Astrocyte (in vitro differentiated cells and primary cell): ENCODE measurements around the gene MTCL3.

Experiments used
- DNase-seq: peaks from one replicate; pipeline ENCODE4 v3.0.0-alpha.2; 2010; ENCODE audit warnings: low read depth
- FAIRE-seq: peaks from 2 replicates; lab custom pipeline; 2011; peaks lifted over from hg19 to GRCh38; lab: Jason Lieb, UNC
- H2AFZ ChIP-seq: 2 replicates; pipeline ENCODE4 v1.6.0; 2012; ENCODE audit warnings: low read depth, low read length, inconsistent platforms
- H3K27ac ChIP-seq: 2 replicates; pipeline ENCODE4 v1.5.1; 2011; ENCODE audit warnings: low read depth, low read length, inconsistent platforms
- H3K27me3 ChIP-seq: 2 replicates; pipeline ENCODE4 v1.6.0; 2011; ENCODE audit warnings: low read length, inconsistent platforms; ENCODE audit not compliant: insufficient read depth
- H3K36me3 ChIP-seq: 2 replicates; pipeline ENCODE4 v1.5.1; 2011; ENCODE audit warnings: low read length, inconsistent platforms; ENCODE audit not compliant: insufficient read depth
- H3K4me1 ChIP-seq: 2 replicates; pipeline ENCODE4 v1.5.1; 2011; ENCODE audit warnings: low read length, inconsistent platforms; ENCODE audit not compliant: insufficient read depth
- H3K4me2 ChIP-seq: 2 replicates; pipeline ENCODE4 v1.6.0; 2012; ENCODE audit warnings: low read length, inconsistent platforms
- H3K4me3 ChIP-seq: 2 replicates; pipeline ENCODE4 v1.5.1; 2011; ENCODE audit warnings: low read depth, mild to moderate bottlenecking, low read length, inconsistent platforms; ENCODE audit not compliant: insufficient read depth
- H3K79me2 ChIP-seq: 2 replicates; pipeline ENCODE4 v1.6.0; 2012; ENCODE audit warnings: mild to moderate bottlenecking, low read length, inconsistent platforms; ENCODE audit not compliant: insufficient read depth
- H3K9ac ChIP-seq: 2 replicates; pipeline ENCODE4 v1.6.0; 2012; ENCODE audit warnings: mild to moderate bottlenecking, low read length, inconsistent platforms
- H3K9me3 ChIP-seq: 2 replicates; pipeline ENCODE4 v1.5.1; 2012; ENCODE audit warnings: low read depth, mild to moderate bottlenecking, low read length, inconsistent platforms; ENCODE audit not compliant: insufficient read depth
- H4K20me1 ChIP-seq: 2 replicates; pipeline ENCODE4 v1.6.0; 2012; ENCODE audit warnings: low read length, inconsistent platforms; ENCODE audit not compliant: insufficient read depth
- H3K27ac Mint-ChIP-seq: one replicate; pipeline ENCODE4 v1.8.0; 2021; ENCODE audit warnings: mild to moderate bottlenecking, mixed read lengths; ENCODE audit not compliant: unreplicated experiment
- H3K27me3 Mint-ChIP-seq: one replicate; pipeline ENCODE4 v1.8.0; 2021; ENCODE audit warnings: low read depth, mixed read lengths; ENCODE audit not compliant: unreplicated experiment
- H3K36me3 Mint-ChIP-seq: one replicate; pipeline ENCODE4 v1.8.0; 2021; ENCODE audit warnings: low read depth, mixed read lengths; ENCODE audit not compliant: unreplicated experiment
- H3K4me1 Mint-ChIP-seq: one replicate; pipeline ENCODE4 v1.8.0; 2021; ENCODE audit warnings: low read depth, mixed read lengths; ENCODE audit not compliant: unreplicated experiment
- H3K4me3 Mint-ChIP-seq: one replicate; pipeline ENCODE4 v1.8.0; 2021; ENCODE audit warnings: mild to moderate bottlenecking, moderate library complexity, mixed read lengths; ENCODE audit not compliant: unreplicated experiment
- H3K9me3 Mint-ChIP-seq: one replicate; pipeline ENCODE4 v1.8.0; 2021; ENCODE audit warnings: mild to moderate bottlenecking, mixed read lengths; ENCODE audit not compliant: unreplicated experiment
- CTCF ChIP-seq: IDR thresholded peaks from 2 replicates; pipeline ENCODE4 v1.5.1; 2011; ENCODE audit warnings: low read depth, mild to moderate bottlenecking, inconsistent platforms, low read length, moderate library complexity; ENCODE audit not compliant: insufficient read depth
- EZH2 ChIP-seq: IDR thresholded peaks from 2 replicates; pipeline ENCODE4 v1.6.1; 2012; ENCODE audit warnings: mild to moderate bottlenecking, low read length, inconsistent platforms; ENCODE audit not compliant: insufficient read depth

The MTCL3 gene

GRCh38 chr6:127441881-127442280 is 77.3 kb downstream of the MTCL3 start:
- H3K27me3 Mint-ChIP-seq: no peaks in the 10 kb centered on the region

GRCh38 chr6:127439718-127440117 is 79.4 kb downstream of the MTCL3 start:
- H3K9ac ChIP-seq: no peak overlapping the region
- Mint-ChIP-seq H3K27me3 (no peaks in the 10 kb centered on the region), H3K9me3 (no peaks in the 10 kb centered on the region), H3K4me3 (no peak overlapping the region), H3K4me1 (peaks cover 2% of the 10 kb centered on the region), H3K36me3 (peaks cover 2% of the 10 kb centered on the region), H3K27ac (no peak overlapping the region)
- no peak for DNase-seq
- no peak overlapping the region for H3K4me3 ChIP-seq
- H3K27ac ChIP-seq: no peak overlapping the region
- H3K4me2 ChIP-seq: no peak overlapping the region
- H3K9me3 ChIP-seq: no peaks in the 10 kb centered on the region
- H2AFZ ChIP-seq: no peak overlapping the region
- TF ChIP-seq EZH2 (no peak), CTCF (no peak)
- no peak for FAIRE-seq
- H4K20me1 ChIP-seq: no peaks in the 10 kb centered on the region
- H3K79me2 ChIP-seq: no peaks in the 10 kb centered on the region
- H3K36me3 ChIP-seq: peaks cover 11% of the 10 kb centered on the region
- H3K27me3 ChIP-seq: no peaks in the 10 kb centered on the region
- H3K4me1 ChIP-seq: no peaks in the 10 kb centered on the region

More at GRCh38 chr6:127441881-127442280, 77.3 kb downstream of the MTCL3 start:
- no peak for DNase-seq
- Histone ChIP-seq H3K4me1 (no peaks in the 10 kb centered on the region), H2AFZ (no peak overlapping the region), H4K20me1 (no peaks in the 10 kb centered on the region), H3K9ac (no peak overlapping the region), H3K27me3 (no peaks in the 10 kb centered on the region), H3K4me3 (no peak overlapping the region), H3K9me3 (no peaks in the 10 kb centered on the region), H3K79me2 (no peaks in the 10 kb centered on the region), H3K4me2 (no peak overlapping the region), H3K27ac (no peak overlapping the region), H3K36me3 (peaks cover 19% of the 10 kb centered on the region)
- no peak for TF ChIP-seq CTCF
- no peak for TF ChIP-seq EZH2
- Mint-ChIP-seq H3K9me3 (no peaks in the 10 kb centered on the region), H3K4me3 (no peak overlapping the region), H3K27ac (no peak overlapping the region), H3K36me3 (peaks cover 4% of the 10 kb centered on the region), H3K4me1 (peaks cover under 1% of the 10 kb centered on the region)
- FAIRE-seq: no peak

- Mint-ChIP-seq H3K4me1 (peaks cover 2% of the 10 kb centered on the region), H3K4me3 (no peak overlapping the region), H3K27me3 (no peaks in the 10 kb centered on the region), H3K27ac (no peak overlapping the region), H3K36me3 (peaks cover 2% of the 10 kb centered on the region), H3K9me3 (no peaks in the 10 kb centered on the region)
- DNase-seq: no peak
- Histone ChIP-seq H3K36me3 (no peaks in the 10 kb centered on the region), H3K27ac (no peak overlapping the region), H3K9me3 (no peaks in the 10 kb centered on the region), H3K27me3 (no peaks in the 10 kb centered on the region), H3K4me1 (no peaks in the 10 kb centered on the region), H2AFZ (no peak overlapping the region), H3K79me2 (no peaks in the 10 kb centered on the region), H3K4me3 (no peak overlapping the region), H4K20me1 (no peaks in the 10 kb centered on the region), H3K4me2 (no peak overlapping the region), H3K9ac (no peak overlapping the region)
- TF ChIP-seq EZH2 (no peak), CTCF (no peak)
- FAIRE-seq: no peak
These were observed 82.5 kb downstream of the MTCL3 start for GRCh38 chr6:127436578-127437110.
